Thyroid gland (tissue), 4 donors: ENCODE measurements around the gene FAM114A1. TPM values are rescaled to one million over a fixed set of nuclear protein-coding genes. Genes with fewer than 3 reads are reported as not detected.
"Not testable (repeated sequence)": the region's sequence is repeated elsewhere in the genome, so short reads cannot be mapped to it uniquely, and the experiment has no call there.

ENCODE experiments used
- DNase-seq, 2 donors: peaks; one replicate each; pipeline ENCODE4 v3.0.0-alpha.2; 2019
- H3K27ac ChIP-seq, 3 donors: fragments of 200-600 bp; sonication (generic); 1 replicate in 2 of 3; 2 replicates in 1 of 3; pipeline ENCODE4 v1.5.1; 2016 to 2019; ENCODE audit warnings: mild to moderate bottlenecking in 1 of 3, moderate library complexity in 1 of 3
- H3K27me3 ChIP-seq: fragments of 200-600 bp; sonication (generic); one replicate; pipeline ENCODE4 v1.5.1; 2019
- H3K36me3 ChIP-seq, 2 donors: fragments of 200-600 bp; sonication (generic); one replicate each; pipeline ENCODE4 v1.5.1; 2016 to 2019
- H3K4me1 ChIP-seq, 2 donors: fragments of 200-600 bp; sonication (generic); one replicate each; pipeline ENCODE4 v1.5.1; 2017 to 2019
- H3K4me3 ChIP-seq, 3 donors: fragments of 200-600 bp; sonication (generic); replicated peaks in 1 of 3; 1 replicate in 2 of 3; 2 replicates in 1 of 3; pipeline ENCODE4 v1.5.1; 2016; ENCODE audit warnings: mild to moderate bottlenecking in 1 of 3
- H3K9me3 ChIP-seq: fragments of 200-600 bp; sonication (generic); one replicate; pipeline ENCODE4 v1.5.1; 2017
- POLR2A ChIP-seq, 2 donors: fragments of 450-650 bp; IDR thresholded peaks; one replicate each; pipeline ENCODE4 v1.6.1; 2017; ENCODE audit warnings: antibody characterized with exemption in 2 of 2, mild to moderate bottlenecking in 2 of 2, moderate library complexity in 1 of 2
- WGBS, 2 donors: methylation state at CpG; one replicate each; pipeline ENCODE4 v1.1.5; 2017; 5-methylcytosine and 5-hydroxymethylcytosine counted together
- intact Hi-C: fragments of 100-400 bp; cut with DNase I; formaldehyde crosslinking; loops from one replicate; pipeline ENCODE4 v1.15.1; 2023
- total RNA-seq, 4 donors: library from RNA; depleted of rRNA; stranded (reverse); fragments of >200 nt; gene quantifications; one replicate each; pipeline ENCODE4 v1.2.3, GENCODE V29; 2016
- TF ChIP-seq, protein P1 (sequence below), 6 experiments: fragments of 200-600 bp in 3 of 6; fragments of 450-650 bp in 3 of 6; sonication (generic) in 3 of 6; IDR thresholded peaks; one replicate each; pipeline ENCODE4 v1.5.1; 2016 to 2019; ENCODE audit warnings: antibody characterized with exemption in 6 of 6, mild to moderate bottlenecking in 2 of 6, inconsistent platforms in 1 of 6, moderate library complexity in 1 of 6

The FAM114A1 gene
- total RNA-seq, 4 donors from 2014 or later, result 80.1 to 144 (median 110) TPM

DNA sequence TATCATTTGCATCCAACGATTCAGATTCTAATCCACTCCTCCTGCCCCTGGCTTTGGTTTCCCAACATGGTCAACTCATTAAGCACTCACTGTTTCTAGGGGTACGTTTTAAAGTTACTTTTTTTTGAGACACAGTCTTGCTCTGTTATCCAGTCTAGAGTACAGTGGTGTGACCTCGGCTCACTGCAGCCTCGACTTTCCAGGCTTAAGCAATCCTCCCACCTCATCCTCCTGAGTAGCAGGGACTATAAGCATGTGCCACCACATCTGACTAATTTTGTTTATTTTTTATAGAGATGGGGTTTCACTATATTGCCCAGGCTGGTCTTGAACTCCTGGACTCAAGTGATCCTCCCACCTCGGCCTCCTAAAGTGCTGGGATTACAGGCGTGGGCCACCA, 115.7 kb downstream of the FAM114A1 start:
- H3K27me3 ChIP-seq, result no peaks in the 10 kb centered on the region
- no peaks in the 10 kb centered on the region for H3K36me3 ChIP-seq
- H3K27ac ChIP-seq, result no peak overlapping the region
- TF ChIP-seq, protein P1, sequence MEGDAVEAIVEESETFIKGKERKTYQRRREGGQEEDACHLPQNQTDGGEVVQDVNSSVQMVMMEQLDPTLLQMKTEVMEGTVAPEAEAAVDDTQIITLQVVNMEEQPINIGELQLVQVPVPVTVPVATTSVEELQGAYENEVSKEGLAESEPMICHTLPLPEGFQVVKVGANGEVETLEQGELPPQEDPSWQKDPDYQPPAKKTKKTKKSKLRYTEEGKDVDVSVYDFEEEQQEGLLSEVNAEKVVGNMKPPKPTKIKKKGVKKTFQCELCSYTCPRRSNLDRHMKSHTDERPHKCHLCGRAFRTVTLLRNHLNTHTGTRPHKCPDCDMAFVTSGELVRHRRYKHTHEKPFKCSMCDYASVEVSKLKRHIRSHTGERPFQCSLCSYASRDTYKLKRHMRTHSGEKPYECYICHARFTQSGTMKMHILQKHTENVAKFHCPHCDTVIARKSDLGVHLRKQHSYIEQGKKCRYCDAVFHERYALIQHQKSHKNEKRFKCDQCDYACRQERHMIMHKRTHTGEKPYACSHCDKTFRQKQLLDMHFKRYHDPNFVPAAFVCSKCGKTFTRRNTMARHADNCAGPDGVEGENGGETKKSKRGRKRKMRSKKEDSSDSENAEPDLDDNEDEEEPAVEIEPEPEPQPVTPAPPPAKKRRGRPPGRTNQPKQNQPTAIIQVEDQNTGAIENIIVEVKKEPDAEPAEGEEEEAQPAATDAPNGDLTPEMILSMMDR (IDR thresholded peaks at IDR 0.05), result no peak
- TF ChIP-seq POLR2A (IDR thresholded peaks at IDR 0.05), result no peak
- no peak for DNase-seq
- WGBS, 2 donors, result 82 to 84% methylated on average over 6 of the region's 6 CpGs
- no peaks in the 10 kb centered on the region for H3K9me3 ChIP-seq
- no peak overlapping the region for H3K4me3 ChIP-seq
- H3K4me1 ChIP-seq, result peaks cover 0 to 5% of the 10 kb centered on the region in 2 donors
- intact Hi-C loops, result no loop called here

DNA sequence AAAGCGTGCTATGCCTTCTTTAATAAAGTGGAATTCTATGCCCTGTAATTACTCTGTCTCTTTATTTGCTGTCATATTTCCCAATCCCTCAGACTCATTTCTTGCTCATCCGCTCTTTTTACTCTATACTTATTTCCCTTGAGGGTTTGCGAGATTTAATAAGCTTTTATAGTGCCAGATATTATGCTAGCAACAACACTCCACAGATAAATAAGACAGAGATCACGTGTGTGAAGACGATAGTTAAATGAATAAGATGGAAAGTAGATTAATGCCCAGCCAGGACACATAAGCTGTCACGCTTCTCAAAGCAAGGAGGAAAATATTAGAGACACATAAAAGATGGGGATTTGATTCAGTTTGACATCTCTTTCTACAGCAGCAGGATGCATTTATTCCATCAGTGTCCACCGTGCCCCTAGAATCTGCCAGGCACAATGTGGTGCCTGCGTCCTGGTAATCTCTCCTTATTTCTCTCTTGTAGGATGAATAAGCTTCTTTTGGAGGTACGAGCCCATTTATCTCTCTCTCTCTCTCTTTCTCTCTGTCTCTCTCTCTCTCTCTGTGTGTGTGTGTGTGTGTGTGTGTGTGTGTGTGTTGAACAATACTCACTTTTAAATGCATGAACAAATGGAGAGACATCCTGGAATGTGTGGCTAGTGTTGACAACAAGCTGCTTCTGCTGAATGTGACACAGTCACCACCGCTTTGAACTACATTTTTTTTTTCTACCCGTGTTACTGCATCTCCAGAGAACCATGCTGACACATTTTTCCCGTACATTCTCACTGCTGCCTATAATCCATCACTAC, 116.4 kb downstream of the FAM114A1 start:
- Histone ChIP-seq H3K27me3 (no peaks in the 10 kb centered on the region), H3K27ac (no peak overlapping the region), H3K4me3 (no peak overlapping the region), H3K4me1 (peaks cover 0 to 5% of the 10 kb centered on the region in 2 donors), H3K36me3 (no peaks in the 10 kb centered on the region), H3K9me3 (no peaks in the 10 kb centered on the region)
- intact Hi-C loops, result no loop called here
- DNase-seq, result no peak
- TF ChIP-seq POLR2A (IDR thresholded peaks at IDR 0.05), result no peak
- TF ChIP-seq, protein P1 (IDR thresholded peaks at IDR 0.05), result no peak
- WGBS, 2 donors, result 71 to 73% methylated on average over 12 of the region's 12 CpGs

DNA sequence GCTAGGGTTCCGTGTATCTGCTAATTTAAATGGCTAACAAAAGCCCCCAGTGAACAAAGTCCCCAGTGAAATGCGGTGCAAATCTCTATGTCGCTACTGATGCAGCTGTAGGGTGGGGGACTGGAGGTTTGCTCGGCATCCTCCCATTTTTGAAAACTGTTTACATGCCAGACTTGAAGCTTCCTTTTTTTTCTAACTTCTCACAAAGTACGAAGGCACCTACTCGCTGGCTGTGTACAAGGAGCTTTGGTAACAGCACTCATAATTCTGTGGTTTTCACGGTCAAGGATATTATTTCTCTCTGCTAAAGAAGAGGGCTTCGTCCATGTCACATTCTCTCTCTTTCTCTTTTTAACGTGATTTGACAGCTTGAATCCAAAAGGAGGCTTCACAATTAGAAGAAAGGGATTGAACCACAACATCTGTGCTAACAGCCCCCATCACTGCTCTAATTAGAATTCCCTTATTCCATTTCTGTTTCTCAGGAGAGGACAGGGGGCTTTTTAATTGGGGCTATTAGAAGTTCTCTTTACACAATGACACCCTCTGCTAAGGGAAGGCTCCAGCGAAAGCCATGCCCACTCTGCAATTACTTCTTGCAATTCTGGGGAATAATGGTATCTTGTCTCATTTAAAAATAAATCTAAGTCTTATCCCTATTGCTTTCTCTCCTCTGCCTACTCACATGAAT, 117.9 kb downstream of the FAM114A1 start:
- intact Hi-C loops, result no loop called here
- Histone ChIP-seq H3K9me3 (no peaks in the 10 kb centered on the region), H3K4me3 (no peak overlapping the region), H3K27me3 (no peaks in the 10 kb centered on the region), H3K36me3 (no peaks in the 10 kb centered on the region), H3K27ac (no peak overlapping the region), H3K4me1 (peaks cover 0 to 5% of the 10 kb centered on the region in 2 donors)
- TF ChIP-seq, protein P1 (IDR thresholded peaks at IDR 0.05), result no peak
- no peak for TF ChIP-seq POLR2A (IDR thresholded peaks at IDR 0.05)
- WGBS, 2 donors, result 75 to 78% methylated on average over 10 of the region's 10 CpGs
- no peak for DNase-seq

DNA sequence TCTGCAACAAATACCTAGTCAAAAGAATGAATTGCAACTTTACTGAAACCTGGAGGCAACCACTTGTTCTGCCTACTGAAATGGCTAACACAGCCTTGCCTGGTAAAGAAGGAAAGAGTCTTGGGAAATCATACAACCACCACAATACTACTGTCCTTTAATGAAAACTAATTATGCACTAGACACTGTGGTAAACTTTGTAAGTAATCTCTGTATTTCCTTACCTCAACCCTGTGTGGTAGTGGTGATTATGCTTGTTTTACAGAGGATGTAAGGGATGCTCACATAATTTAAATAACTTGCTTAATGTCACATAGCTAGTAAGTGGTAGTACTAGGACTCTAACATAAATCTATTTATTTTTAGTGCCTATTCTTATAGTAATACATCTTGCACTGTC, 119.9 kb downstream of the FAM114A1 start:
- Histone ChIP-seq H3K27ac (no peak overlapping the region), H3K9me3 (no peaks in the 10 kb centered on the region), H3K4me1 (peaks cover 0 to 5% of the 10 kb centered on the region in 2 donors), H3K27me3 (no peaks in the 10 kb centered on the region), H3K4me3 (no peak overlapping the region), H3K36me3 (no peaks in the 10 kb centered on the region)
- TF ChIP-seq POLR2A (IDR thresholded peaks at IDR 0.05), result no peak
- TF ChIP-seq, protein P1 (IDR thresholded peaks at IDR 0.05), result no peak
- intact Hi-C loops, result no loop called here
- no peak for DNase-seq

DNA sequence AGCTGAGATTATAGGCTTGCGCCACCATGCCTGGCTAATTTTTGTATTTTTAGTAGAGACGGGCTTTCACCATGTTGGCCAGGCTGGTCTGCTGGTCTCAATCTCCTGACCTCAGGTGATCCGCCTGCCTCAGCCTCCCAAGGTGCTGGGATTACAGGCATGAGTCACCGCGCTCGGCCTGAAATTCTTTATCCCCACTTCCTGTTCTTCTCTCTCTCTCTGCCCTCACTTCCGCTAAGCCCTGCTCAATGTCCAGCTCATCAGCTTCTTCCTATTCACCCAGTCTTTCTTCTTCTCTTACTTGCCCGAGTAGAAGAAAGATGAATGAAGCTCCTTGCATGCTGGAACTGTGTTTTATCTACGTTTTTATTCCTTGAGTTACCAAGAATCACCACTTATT, 120.7 kb downstream of the FAM114A1 start:
- WGBS, 2 donors, result 92 to 93% methylated on average over 9 of the region's 9 CpGs
- H3K27me3 ChIP-seq, H3K4me1 ChIP-seq, H3K27ac ChIP-seq, H3K36me3 ChIP-seq, H3K9me3 ChIP-seq, H3K4me3 ChIP-seq, intact Hi-C loops, DNase-seq: not testable (repeated sequence)
